ENCODE data around the gene PRR15L.
"Not testable (repeated sequence)": the region's sequence is repeated elsewhere in the genome, so short reads cannot be mapped to it uniquely, and the experiment has no call there.

The PRR15L gene

DNA sequence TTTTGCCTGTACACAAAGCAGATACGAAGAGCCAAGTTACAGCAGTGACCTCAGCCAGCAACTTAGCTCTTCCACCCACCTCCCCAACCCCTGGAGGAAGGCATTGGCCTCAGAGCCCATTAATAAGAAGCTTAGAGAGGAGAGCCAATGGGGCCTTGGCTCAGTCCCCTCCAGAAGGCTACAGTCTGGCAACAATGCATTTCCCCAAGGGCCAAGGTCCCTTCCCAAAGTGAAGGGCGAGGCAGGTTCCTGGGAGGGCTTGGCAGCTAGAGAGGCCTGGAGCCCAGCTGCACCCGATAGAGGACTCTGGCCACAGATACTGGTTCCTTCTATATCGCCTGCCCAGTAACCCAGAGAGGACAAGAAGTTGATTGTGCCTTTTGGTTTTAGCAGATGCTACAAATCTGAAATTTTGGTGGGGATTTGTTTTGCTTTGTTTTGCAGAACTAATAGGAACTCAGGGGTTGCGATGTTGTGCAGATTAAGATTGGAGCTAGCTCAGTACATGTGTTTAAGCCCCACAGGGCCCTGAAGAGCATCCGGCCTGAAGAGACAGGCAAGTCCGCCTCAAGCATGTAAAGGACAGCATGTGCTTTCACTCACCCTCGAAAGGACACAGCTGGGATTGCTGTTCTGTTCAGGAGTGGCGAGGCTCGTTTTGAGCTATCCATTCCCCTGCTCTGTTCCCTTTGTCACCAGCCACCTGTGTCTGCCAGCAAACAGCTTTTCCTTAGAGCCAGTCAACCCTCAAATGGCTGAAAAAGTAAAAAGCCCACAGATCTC is 28.3 kb downstream of the PRR15L start:
- no peak for DNase-seq

DNA sequence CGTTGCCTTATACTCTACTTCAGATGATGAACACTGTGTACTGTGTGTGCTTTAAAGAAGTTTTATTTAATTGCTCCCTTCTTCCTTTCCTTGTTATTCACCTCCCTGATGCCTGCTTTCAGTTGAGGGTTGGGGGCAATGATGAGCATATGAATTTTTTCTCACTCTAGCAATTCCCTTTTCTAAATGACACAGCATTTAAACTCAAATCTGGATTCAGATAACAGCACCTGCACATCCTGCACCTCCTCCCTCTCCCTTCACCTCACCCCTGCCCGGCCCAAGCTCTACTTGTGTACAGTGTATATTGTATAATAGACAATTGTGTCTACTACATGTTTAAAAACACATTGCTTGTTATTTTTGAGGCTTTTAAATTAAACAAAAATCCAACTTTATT is 29.3 kb downstream of the PRR15L start:
- no peak for DNase-seq

DNA sequence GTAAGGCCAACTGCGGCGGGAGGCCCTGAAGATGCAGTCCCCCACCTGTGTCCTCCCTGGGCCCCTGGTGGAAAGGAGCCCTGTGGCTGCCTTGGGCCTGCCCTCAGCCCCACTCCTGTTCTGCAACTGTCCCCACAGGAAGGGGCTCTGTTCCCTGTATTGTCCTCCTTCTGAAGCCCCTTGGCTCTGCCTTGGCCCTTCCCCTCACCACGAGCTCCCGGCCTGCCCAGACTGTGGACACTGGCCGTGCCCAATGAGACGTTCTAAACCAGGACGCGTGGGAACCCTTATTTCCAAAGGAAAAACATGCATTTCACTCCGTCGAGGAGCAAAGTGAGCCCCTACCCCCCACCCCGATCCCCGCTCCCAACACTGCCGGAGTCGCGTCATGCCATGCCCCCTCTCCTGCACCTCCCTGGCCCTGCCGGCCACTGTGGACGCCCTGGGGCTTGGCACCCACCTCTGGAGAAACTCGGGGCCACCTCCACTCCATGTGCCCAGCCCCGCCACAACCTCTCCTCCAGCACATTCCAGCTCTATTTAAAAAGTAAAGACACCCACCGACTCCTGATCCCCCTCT is 29.8 kb downstream of the PRR15L start:
- DNase-seq, result no peak

DNA sequence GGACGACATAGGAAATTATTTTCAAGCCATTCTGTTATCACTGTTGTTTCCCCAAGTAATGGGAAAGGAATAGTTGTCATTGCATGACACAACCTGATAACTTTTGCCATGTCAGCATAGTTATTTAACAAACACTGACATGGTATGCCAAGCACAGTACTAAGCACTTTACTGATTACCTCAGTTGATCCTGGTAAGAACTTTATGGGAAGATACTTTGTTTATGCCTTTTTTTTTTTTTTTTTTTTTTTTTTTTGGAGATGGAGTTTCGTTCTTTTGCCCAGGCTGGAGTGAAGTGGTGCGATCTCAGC is 32.0 kb downstream of the PRR15L start:
- DNase-seq, result no peak

DNA sequence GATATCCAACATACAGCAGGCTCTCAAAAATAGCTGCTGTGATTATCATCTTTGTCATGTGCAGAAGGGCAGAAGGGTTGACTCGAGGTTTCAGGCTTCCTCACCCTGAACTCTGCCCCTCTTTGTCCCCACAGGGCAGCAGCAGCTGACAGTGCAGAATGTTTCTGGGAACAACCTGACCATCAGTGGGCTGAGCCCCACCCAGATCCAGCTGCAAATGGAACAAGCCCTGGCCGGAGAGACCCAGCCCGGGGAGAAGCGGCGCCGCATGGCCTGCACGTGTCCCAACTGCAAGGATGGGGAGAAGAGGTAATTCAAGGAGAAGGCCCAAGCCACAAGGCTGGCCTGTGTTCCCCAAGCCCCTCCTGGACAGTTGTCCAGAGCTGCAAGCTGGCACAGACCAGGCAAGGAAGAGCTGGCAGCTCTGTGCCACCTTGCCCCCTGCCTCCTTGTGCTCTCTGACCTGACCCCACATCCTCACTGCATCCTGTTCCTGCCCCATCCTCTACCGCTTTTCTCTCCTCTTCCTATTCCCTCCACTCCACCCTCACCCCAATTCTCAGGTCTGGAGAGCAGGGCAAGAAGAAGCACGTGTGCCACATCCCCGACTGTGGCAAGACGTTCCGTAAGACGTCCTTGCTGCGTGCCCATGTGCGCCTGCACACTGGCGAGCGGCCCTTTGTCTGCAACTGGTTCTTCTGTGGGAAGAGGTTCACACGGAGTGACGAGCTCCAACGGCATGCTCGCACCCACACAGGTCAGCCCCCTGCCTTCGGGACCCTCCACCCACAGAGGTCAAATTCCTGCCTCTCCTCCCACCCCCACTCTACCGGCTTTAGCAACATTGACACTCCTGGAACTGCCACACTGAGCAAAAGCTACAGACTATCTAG is 32.7 kb downstream of the PRR15L start:
- no peak for DNase-seq

DNA sequence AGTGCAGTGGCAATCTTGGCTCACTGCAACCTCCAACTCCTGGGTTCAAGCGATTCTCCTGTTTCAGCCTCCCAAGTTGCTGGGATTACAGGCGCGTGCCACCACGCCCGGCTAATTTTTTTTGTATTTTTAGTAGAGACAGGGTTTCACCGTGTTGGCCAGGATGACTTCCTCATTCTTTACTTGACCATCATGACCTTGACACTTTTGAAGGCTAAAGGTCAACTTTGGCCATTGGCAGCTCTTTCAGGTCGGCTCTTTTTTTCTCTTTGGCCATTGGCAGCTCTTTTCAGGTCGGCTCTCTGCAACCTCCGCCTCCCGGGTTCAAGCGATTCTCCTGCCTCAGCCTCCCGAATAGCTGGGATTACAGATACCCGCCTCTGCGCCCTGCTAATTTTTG is 37.8 kb downstream of the PRR15L start:
- not testable (repeated sequence) for DNase-seq

DNA sequence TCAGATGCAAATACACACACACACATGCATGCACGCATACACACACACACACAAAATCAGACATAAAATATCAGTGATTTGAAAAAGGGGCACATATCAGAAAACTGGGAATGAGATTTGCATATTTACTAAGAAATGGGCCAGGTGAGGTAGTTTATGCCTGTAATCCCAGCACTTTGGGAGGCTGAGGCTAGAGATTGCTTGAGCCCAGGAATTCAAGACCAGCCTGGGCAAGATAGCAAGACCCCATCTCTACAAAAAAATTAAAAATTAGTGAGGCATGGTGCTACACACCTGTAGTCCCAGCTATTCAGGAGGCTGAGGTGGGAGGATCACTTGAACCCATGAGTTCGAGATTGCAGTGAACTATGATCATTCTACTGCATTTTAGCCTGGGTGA is 38.7 kb downstream of the PRR15L start:
- DNase-seq, result no peak

DNA sequence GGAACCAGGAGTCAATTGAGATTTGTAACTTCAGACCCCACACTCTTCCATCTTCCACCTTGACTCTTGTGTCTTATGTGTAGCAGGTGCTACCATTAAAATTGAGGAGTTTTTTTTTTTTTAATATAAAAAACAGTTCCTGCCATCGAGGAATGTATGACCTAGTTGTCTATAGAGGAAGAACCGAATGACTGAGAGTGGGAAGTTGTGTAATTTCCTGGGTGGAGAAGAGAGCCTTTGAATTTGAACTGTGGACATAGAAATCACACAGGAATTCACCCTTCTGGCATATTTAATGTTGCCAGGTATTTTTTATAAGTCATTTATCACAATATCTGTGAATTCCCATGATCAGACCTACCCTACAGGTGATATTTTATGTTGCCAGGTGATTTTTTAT is 39.7 kb downstream of the PRR15L start:
- DNase-seq, result no peak

DNA sequence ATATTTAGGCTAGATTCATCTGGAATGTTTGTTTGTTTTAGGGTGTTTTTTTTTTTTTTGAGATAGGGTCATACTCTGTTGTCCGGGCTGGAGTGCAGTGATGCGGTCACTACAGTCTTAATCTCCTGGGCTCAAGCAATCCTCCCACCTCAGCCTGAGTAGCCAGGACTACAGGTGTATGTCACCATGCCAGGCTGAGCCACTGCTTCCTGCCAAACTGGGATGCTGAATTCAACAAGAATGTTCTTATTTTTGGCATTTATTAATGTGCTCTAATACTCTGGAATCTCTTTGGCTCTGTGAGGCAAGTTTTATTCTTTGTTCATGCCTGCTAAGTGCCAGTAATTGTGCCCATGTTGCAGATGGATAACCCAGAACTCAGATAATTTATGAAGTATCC is 40.1 kb downstream of the PRR15L start:
- no peak for DNase-seq

DNA sequence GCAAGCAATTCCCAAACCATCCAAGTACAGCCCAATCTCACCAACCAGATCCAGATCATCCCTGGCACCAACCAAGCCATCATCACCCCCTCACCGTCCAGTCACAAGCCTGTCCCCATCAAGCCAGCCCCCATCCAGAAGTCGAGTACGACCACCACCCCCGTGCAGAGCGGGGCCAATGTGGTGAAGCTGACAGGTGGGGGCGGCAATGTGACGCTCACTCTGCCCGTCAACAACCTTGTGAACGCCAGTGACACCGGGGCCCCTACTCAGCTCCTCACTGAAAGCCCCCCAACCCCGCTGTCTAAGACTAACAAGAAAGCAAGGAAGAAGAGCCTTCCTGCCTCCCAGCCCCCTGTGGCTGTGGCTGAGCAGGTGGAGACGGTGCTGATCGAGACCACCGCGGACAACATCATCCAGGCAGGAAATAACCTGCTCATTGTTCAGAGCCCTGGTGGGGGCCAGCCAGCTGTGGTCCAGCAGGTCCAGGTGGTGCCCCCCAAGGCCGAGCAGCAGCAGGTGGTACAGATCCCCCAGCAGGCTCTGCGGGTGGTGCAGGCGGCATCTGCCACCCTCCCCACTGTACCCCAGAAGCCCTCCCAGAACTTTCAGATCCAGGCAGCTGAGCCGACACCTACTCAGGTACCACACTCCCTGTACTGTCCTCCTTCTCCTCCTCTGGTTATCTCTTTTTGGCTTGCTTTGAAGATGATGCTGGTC is 41.0 kb downstream of the PRR15L start:
- no peak for DNase-seq

DNA sequence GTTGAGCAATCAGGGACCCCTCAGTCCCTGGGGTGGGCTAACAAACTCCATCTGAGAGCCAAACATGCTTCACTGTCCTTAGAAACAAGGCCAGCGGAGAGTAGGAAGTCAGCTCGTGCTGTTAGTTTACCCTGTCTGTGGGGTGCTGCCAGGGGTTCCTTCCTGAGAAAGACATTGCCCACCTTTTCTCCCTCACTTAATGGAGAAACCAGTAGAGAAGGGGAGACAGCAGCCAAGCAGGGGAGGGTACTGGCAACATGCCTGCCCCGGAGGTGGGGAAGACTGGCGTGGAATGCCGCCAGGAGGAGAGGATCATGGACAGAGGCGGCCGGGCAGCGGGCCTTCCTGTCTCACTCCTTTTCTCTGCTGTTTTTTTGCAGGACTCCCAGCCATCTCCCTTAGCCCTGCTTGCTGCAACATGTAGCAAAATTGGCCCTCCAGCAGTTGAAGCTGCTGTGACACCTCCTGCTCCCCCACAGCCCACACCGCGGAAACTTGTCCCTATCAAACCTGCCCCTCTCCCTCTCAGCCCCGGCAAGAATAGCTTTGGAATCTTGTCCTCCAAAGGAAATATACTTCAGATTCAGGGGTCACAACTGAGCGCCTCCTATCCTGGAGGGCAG is 41.8 kb downstream of the PRR15L start:
- DNase-seq, result no peak

DNA sequence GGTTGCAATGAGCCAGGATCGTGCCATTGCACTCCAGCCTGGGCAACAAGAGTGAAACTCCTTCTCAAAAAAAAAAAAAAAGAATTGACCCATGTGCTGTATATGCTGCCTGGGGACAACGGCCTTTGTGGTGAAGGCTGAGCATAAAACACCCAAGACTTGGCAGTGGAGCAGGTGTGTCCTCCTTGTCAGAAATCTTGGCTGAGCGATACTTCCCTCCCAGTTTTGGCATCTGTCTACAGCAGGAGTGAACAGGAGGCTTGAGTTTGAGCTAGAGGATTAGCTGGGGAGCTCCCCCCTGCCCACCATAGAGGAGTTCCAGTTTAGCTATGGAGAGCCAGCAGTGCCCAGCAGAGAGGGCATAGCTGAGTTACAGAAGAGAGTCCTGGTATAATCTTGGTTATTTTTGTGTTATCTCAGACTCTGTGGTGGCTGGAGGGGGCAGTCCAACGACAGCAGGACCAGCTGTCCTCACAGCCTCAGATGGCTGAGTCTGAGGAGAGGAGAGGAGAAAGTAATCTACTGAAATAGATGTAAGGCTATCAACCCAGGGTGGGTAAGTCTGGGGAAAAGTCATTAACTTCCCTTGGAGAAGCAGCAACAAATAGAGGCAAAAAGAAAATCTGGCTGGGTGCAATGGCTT is 43.3 kb downstream of the PRR15L start:
- no peak for DNase-seq

DNA sequence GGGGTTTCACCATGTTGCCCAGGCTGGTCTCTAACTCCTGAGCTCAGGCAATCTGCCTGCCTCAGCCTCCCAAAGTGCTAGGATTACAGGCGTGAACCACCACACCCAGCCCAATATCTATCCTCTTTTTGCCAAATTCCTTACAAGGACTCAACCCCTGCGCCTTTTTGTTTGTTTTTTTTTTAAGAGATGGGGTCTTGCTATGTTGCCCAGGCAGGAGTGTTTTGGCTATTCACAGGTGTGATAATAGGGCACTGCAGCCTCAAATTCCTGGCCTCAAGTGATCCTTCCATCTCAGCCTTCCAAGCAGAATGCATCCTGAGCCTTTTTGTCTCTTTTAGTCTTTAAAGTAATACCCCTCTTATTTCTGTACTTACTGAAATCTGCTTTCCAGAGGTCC is 44.6 kb downstream of the PRR15L start:
- DNase-seq, result no peak

DNA sequence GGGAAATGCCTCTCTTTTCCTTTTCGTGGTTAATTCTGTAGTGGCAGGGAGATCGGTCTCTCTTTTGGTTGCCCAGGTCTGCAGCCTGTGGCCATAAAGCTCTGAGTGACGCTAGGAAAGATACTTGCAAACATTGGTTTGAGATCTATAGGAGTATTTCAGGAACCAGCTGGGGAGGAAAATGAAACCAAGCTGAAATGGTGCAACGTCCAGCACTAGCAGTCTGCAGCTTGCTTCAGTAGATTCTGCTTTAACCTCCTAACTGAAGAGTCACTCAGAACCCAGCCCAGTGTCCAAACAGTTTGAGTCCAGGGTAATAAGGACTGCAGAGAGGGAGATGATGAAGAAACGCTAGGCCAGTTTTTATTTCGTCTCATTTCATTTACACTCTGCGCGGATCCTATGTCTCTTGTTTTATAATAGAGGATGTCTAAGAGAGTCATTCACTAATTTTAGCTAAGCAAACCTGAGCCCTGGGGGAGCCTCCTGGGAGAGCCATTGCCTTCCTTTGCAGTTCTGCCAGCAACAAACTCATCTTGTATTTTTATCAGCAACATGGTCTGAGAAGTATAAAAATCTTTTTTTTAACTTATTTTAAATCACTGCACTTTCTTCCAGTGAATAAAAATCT is 49.6 kb downstream of the PRR15L start:
- DNase-seq, result no peak

DNA sequence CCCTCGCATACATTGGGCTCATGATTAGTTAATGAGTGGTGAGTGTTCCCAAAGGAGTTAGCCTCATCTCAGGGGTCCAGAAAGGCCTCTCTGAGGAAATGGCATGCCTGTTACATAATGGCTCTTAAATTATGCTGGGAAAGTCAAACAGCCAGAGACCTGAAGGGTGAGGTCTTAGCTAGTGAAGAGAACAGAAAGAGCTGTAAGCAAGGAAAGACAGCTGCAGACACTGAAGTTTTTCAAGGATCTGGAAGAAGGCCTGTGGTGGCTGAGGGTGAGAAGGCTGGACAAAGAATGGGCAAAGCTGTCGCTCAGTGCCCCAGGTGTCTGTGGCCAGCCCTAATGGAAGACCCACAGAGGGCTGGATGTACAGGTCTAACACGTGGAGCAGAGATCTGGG is 51.2 kb downstream of the PRR15L start:
- DNase-seq, result no peak

DNA sequence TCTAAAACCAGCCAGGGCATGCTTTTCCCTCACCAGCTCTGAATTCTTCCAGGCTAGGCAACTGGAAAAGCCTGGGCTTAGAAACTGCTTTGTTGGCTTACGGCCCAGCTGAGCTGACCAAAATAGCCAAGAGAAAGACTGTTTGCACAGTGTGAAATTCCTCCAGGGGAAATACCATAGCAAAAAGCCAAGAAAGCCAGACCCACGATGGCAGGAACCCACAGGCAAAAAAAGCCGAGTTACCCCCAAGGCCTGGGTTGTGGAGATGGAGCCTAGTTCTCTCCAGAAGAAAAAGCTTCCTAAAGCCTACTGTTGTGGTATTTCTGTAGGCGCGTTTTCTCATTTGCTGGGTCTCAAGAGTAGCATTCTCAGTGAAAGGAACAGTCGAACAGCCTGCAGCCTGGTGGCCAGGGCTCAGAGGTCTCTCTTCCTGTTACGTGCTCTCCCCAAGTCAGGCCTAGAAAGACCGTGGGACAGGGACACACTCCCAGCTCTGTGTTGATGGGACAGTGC is 52.4 kb downstream of the PRR15L start:
- DNase-seq, result no peak

DNA sequence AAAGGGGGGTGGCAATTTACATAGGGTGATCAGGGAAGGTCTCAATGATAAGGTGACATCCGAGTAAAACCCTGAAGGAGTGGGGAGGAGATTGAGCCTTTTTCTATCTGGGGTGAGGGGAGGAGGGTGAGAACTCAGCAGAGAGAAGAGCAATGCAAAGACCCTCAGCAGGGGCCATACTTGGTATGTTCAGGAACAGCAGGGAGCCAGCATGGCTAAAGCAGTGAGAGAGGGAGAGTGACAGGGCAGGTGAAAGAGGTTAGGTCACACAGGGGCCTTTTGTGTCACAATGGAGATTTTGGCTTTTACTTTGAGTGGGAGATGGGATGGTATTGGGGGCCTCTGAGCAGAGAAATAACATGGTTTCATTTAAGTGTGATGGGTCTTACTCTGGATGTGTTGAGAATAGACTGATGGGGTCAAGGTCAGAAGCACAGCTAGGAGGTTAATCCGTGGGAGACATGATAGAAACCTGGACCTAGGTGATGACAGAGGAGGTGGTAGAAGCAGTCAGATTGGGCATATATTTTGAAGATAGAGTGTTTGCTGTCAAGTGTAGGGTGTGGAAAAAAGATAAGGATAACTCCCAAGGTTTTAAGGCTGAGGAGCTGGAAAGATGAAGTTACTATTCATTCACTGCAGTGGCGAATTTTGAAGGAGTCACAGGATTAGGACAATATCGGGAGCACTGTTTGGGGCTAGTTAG is 55.5 kb downstream of the PRR15L start:
- no peak for DNase-seq
